ENCODE data around the gene PKD1.

DNA sequence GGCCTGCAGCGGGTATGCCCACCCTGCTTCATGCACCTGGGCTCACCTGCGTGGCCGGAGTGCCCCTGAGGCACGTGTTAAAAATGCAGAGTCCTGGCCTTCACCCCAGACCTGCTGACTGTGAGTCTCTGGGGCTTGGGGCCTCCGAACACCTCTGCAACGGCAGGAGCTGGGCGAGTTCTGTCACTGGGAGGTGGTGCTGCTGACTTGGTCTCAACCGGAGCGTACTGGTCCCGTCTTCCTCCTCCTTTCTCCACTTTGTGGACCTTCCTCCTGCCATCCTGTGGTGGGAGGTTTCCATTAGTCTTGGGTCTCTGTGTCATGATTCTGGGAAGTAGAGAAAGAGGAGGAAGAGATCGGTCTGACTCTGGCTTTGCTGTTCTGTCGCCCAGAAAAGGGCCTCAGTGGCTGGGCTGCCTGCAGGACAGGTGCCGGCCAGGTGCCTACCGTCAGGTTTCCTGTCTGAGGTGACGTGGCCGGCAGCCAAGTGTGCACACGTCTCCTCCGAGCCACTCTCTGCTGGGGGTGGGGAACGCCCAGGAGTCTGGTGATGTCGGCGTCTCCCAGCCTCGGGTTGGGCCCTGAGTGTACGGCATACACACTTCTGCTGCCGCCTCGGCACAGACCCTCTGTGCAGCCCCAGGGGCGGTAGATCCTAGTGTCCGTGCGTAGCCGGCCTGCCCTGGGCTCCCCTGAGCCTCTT, 81.0 kb downstream of the PKD1 start:
- TF ChIP-seq CTCF (IDR thresholded peaks at IDR 0.05) (no peak), POLR2AphosphoS5 (IDR thresholded peaks at IDR 0.05) (no peak), EP300 (IDR thresholded peaks at IDR 0.05) (no peak), POLR2A (IDR thresholded peaks at IDR 0.05) (no peak)
